IMR-90 (cell line): ENCODE results near the gene MUC5AC. TPM values are rescaled to one million over a fixed set of nuclear protein-coding genes. Genes with fewer than 3 reads are reported as not detected.

Source experiments
- ATAC-seq: fragments of 200-7000 bp; cut with Tn5 transposase; 2 replicates; pipeline ENCODE4 v1.9.1; 2020; ENCODE audit warnings: low read depth, mild to moderate bottlenecking, moderate library complexity
- BruUV-seq: library from RNA; stranded (reverse); fragments of 400-500 nt; replicated peaks from 2 replicates; lab custom pipeline; 2021; lab: Mats Ljungman, UMichigan
- CTCF ChIA-PET: fragments of 300-600 bp; formaldehyde crosslinking; extraction: SDS; loops from one replicate; lab custom pipeline; 2021; ENCODE audit warnings: antibody characterized with exemption; lab: Yijun Ruan, JAX
- POLR2A ChIA-PET: fragments of 300-600 bp; sonication (Branson Sonifier 250); formaldehyde crosslinking; loops from one replicate; lab custom pipeline; 2022; ENCODE audit warnings: antibody characterized with exemption; ENCODE audit not compliant: unreplicated experiment; lab: Charles Lee
- DNase-seq: peaks from one replicate; pipeline ENCODE4 v3.0.0; 2013
- H2AFZ ChIP-seq: replicated peaks from 2 replicates; pipeline ENCODE3; 2013; ENCODE audit warnings: low read length, mild to moderate bottlenecking; ENCODE audit not compliant: poor library complexity
- H2AK5ac ChIP-seq: 2 replicates; pipeline ENCODE4 v1.6.1; 2013; ENCODE audit warnings: low read depth, low read length, inconsistent platforms
- H2AK9ac ChIP-seq: replicated peaks from 2 replicates; pipeline ENCODE3; 2013; ENCODE audit warnings: mild to moderate bottlenecking, low read depth, low read length, moderate library complexity; ENCODE audit not compliant: poor library complexity
- H2BK120ac ChIP-seq: 2 replicates; pipeline ENCODE4 v1.6.1; 2013; ENCODE audit warnings: low read depth, low read length, inconsistent platforms
- H2BK15ac ChIP-seq: 3 replicates; pipeline ENCODE4 v1.6.1; 2013; ENCODE audit warnings: low read depth, low read length, inconsistent platforms
- H2BK20ac ChIP-seq: 2 replicates; pipeline ENCODE4 v1.6.1; 2013; ENCODE audit warnings: low read depth, mild to moderate bottlenecking, inconsistent platforms, low read length, moderate library complexity
- H2BK5ac ChIP-seq: 2 replicates; pipeline ENCODE4 v1.6.1; 2013; ENCODE audit warnings: mild to moderate bottlenecking, low read depth, low read length, inconsistent platforms; ENCODE audit not compliant: poor library complexity, severe bottlenecking
- H3K14ac ChIP-seq: replicated peaks from 2 replicates; pipeline ENCODE4 v1.6.1; 2013; ENCODE audit warnings: low read depth, low read length, inconsistent platforms
- H3K18ac ChIP-seq: 2 replicates; pipeline ENCODE4 v1.6.1; 2013; ENCODE audit warnings: low read depth, low read length, control low read depth
- H3K23ac ChIP-seq: 2 replicates; pipeline ENCODE4 v1.6.1; 2013; ENCODE audit warnings: low read depth, low read length, inconsistent platforms
- H3K27ac ChIP-seq: 2 replicates; pipeline ENCODE4 v1.5.1; 2013; ENCODE audit warnings: mild to moderate bottlenecking, control low read depth, low read length; ENCODE audit not compliant: insufficient read depth
- H3K27me3 ChIP-seq: 2 replicates; pipeline ENCODE4 v1.6.1; 2013; ENCODE audit warnings: low read length; ENCODE audit not compliant: control insufficient read depth, insufficient read depth
- H3K36me3 ChIP-seq: 2 replicates; pipeline ENCODE4 v1.6.1; 2013; ENCODE audit warnings: low read length, mixed read lengths; ENCODE audit not compliant: control insufficient read depth, insufficient read depth
- H3K4ac ChIP-seq: 2 replicates; pipeline ENCODE4 v1.6.1; 2013; ENCODE audit warnings: low read depth, low read length, inconsistent platforms
- H3K4me1 ChIP-seq: 2 replicates; pipeline ENCODE4 v1.6.1; 2013; ENCODE audit warnings: low read length, mixed read lengths; ENCODE audit not compliant: control insufficient read depth, insufficient read depth
- H3K4me2 ChIP-seq: 2 replicates; pipeline ENCODE4 v1.6.1; 2013; ENCODE audit warnings: low read depth, mild to moderate bottlenecking, control low read depth, low read length, moderate library complexity
- H3K4me3 ChIP-seq: 2 replicates; pipeline ENCODE4 v1.5.1; 2013; ENCODE audit warnings: low read depth, mild to moderate bottlenecking, control low read depth, low read length, moderate library complexity; ENCODE audit not compliant: insufficient read depth
- H3K56ac ChIP-seq: 2 replicates; pipeline ENCODE4 v1.6.1; 2013; ENCODE audit warnings: low read length, inconsistent platforms; ENCODE audit not compliant: insufficient read depth; ENCODE audit errors: extremely low read depth
- H3K79me1 ChIP-seq, 2 experiments: 2 replicates each; pipeline ENCODE4 v1.6.1; 2013; ENCODE audit warnings: low read length in 2 of 2, inconsistent platforms in 1 of 2, low read depth in 1 of 2
- H3K9ac ChIP-seq: 2 replicates; pipeline ENCODE4 v1.6.1; 2013; ENCODE audit warnings: low read depth, low read length, control low read depth
- H3K9me1 ChIP-seq: 2 replicates; pipeline ENCODE4 v1.6.1; 2013; ENCODE audit warnings: low read length, inconsistent platforms; ENCODE audit not compliant: insufficient read depth
- H3K9me3 ChIP-seq: 2 replicates; pipeline ENCODE4 v1.6.1; 2013; ENCODE audit warnings: low read length; ENCODE audit not compliant: control insufficient read depth, insufficient read depth
- H4K20me1 ChIP-seq: 2 replicates; pipeline ENCODE4 v1.6.1; 2013; ENCODE audit warnings: low read length, inconsistent platforms; ENCODE audit not compliant: insufficient read depth
- H4K5ac ChIP-seq: 2 replicates; pipeline ENCODE4 v1.6.1; 2013; ENCODE audit warnings: mild to moderate bottlenecking, low read depth, low read length, control low read depth
- H4K8ac ChIP-seq, 2 experiments: 2 replicates each; pipeline ENCODE4 v1.6.1; 2013; ENCODE audit warnings: low read depth in 2 of 2, low read length in 2 of 2, control low read depth in 1 of 2, inconsistent platforms in 1 of 2
- H4K91ac ChIP-seq: 2 replicates; pipeline ENCODE4 v1.6.1; 2013; ENCODE audit warnings: low read depth, low read length, inconsistent platforms; ENCODE audit not compliant: insufficient read depth
- CHD1 ChIP-seq: IDR thresholded peaks from 2 replicates; pipeline ENCODE4 v1.6.1; 2012; ENCODE audit warnings: low read depth, low read length, improper control_type of control experiment
- CTCF ChIP-seq: conservative IDR thresholded peaks from 2 replicates; pipeline ENCODE4 v1.5.1; 2012; ENCODE audit warnings: mild to moderate bottlenecking, low read depth, low read length, improper control_type of control experiment
- WGBS, 2 experiments: methylation state at CpG; one replicate each; pipeline versions ENCODE4 v1.1.5 to v1.1.7; 2013; ENCODE audit warnings: missing lambda C conversion rate in 2 of 2; ENCODE audit not compliant: insufficient read length in 1 of 2; ENCODE audit errors: extremely low coverage in 2 of 2; 5-methylcytosine and 5-hydroxymethylcytosine counted together
- dilution Hi-C: fragments of 300-500 bp; cut with HindIII; formaldehyde crosslinking; loops from one replicate; pipeline ENCODE4 v1.14.3; 2018; ENCODE audit warnings: low sequenced_read_pairs; ENCODE audit not compliant: unreplicated experiment
- in situ Hi-C: fragments of 300-500 bp; cut with MboI; formaldehyde crosslinking; loops from 3 replicates; pipeline ENCODE4 v1.14.3; 2019; ENCODE audit warnings: low sequenced_read_pairs, inconsistent platforms, mixed read lengths
- intact Hi-C: fragments of 100-400 bp; cut with micrococcal nuclease; formaldehyde crosslinking; loops from 2 replicates; pipeline ENCODE4 v1.10.0; 2022
- polyA plus RNA-seq, 3 experiments: library from polyadenylated mRNA; depleted of rRNA; stranded (reverse); fragments of >200 nt; gene quantifications; 2 replicates each; pipeline ENCODE4 v1.2.3, GENCODE V29; 2012; ENCODE audit warnings: low replicate concordance in 1 of 3
- total RNA-seq: library from RNA; depleted of rRNA; stranded (reverse); fragments of >200 nt; gene quantifications from 2 replicates; pipeline ENCODE4 v1.2.3, GENCODE V29; 2012

MUC5AC gene
- total and polyA plus RNA-seq, 2 of the 4 experiments (the other 2 are of a cell fraction): 0.02 TPM; not detected in 1

- ATAC-seq (no peak), DNase-seq (no peak)
- Histone ChIP-seq H3K27ac (no peak overlapping the region), H2BK15ac (no peak overlapping the region), H3K4me2 (no peak overlapping the region), H3K4me3 (no peak overlapping the region), H3K36me3 (no peaks in the 10 kb centered on the region), H3K4me1 (no peaks in the 10 kb centered on the region), H3K9me1 (no peaks in the 10 kb centered on the region), H2AFZ (no peak overlapping the region), H2BK120ac (no peak overlapping the region), H3K9me3 (peaks cover 15% of the 10 kb centered on the region; the same call in 1 of the 2 replicates), H4K8ac (no peak overlapping the region), H3K9ac (no peak overlapping the region), H2BK20ac (no peak overlapping the region), H3K14ac (no peak overlapping the region), H2AK5ac (no peak overlapping the region), H2AK9ac (no peak overlapping the region), H3K18ac (no peak overlapping the region), H4K20me1 (no peaks in the 10 kb centered on the region), H2BK5ac (no peak overlapping the region), H3K56ac (no peak overlapping the region), H3K27me3 (no peaks in the 10 kb centered on the region; the same call in 1 of the 2 replicates), H4K5ac (no peak overlapping the region), H3K79me1 (no peaks in the 10 kb centered on the region), H4K91ac (no peak overlapping the region), H3K4ac (no peak overlapping the region), H3K23ac (no peak overlapping the region)
- dilution Hi-C loops: no loop called here
- TF ChIP-seq CTCF: no peak
- no peak for TF ChIP-seq CHD1
- no TSS peak for BruUV-seq
- intact Hi-C loops: no loop called here
- CTCF ChIA-PET: no interaction called here
- WGBS, 2 experiments: 91% methylated on average over 20 of the region's 25 CpGs; no CpG with 5 or more reads in 1 of the 2 experiments
- in situ Hi-C loops: no loop called here
- POLR2A ChIA-PET: no interaction called here
Observed at GRCh38 chr11:1240771-1241170, 83.0 kb downstream of the MUC5AC start.
